Measurements from ENCODE around the gene RNGTT.
A peak's percentile ranks its signal among the peaks of the same experiment; 100 is the strongest.

RNGTT gene

DNA sequence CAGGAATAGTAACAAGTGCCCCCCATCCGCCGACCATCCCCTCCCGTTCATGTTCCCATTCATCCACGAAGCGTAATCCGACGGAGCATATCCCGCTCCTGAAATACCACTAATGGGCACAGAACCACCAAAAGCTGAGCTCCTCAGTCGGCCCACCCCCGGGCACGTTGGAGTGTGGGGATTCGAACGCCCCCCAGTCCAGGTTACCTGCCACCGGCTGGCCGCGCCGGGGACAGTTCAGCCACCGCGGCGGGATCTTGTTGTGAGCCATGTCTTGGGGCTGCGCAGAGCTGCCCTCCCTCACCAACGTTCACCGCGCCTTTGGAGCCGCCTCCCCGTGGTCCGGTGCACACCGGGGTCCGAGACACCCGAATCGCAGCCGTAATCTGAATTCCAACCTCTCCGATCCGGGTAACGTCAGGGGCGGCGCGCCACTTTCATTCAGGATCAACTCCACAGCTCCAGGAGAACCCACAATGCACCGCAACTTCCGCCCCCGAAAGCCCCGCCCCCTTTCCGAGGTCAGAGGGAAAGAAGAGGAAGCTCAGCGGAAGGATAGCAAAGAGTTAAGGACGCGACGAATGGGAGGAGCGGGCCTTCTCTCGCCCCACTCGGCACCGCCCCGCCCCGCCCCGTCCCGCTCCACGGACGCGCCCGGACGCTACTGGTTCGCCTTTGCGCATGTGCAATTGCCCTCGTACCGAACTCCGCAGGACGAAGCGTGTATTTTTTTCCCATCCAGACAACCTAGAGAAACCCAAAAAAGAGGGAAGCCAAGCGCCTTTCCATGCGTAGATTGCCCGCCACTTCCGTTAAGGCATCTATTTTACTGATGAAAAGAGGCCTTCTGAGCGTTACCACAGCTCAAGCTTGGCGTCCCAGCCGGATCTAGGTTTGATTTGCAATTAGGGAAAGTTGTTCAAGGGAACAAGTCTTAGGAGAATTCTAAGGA lies at the start of gene RNGTT:
Gene RNGTT, minus strand, starts transcription at position 480 of the 952 bp plus-strand sequence. Its CDS starts 209 bp downstream, at position 271.
- H3K4me3 ChIP-seq (ENCODE audit: low read depth, low read length) = peak within 1 kb of the TSS; percentile 98
- TF ChIP-seq, protein P1, sequence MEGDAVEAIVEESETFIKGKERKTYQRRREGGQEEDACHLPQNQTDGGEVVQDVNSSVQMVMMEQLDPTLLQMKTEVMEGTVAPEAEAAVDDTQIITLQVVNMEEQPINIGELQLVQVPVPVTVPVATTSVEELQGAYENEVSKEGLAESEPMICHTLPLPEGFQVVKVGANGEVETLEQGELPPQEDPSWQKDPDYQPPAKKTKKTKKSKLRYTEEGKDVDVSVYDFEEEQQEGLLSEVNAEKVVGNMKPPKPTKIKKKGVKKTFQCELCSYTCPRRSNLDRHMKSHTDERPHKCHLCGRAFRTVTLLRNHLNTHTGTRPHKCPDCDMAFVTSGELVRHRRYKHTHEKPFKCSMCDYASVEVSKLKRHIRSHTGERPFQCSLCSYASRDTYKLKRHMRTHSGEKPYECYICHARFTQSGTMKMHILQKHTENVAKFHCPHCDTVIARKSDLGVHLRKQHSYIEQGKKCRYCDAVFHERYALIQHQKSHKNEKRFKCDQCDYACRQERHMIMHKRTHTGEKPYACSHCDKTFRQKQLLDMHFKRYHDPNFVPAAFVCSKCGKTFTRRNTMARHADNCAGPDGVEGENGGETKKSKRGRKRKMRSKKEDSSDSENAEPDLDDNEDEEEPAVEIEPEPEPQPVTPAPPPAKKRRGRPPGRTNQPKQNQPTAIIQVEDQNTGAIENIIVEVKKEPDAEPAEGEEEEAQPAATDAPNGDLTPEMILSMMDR (conservative IDR thresholded peaks at IDR 0.05; ENCODE audit: low read depth, low read length) = peak; percentile 2
- DNase-seq (ENCODE audit: low read depth) = peak; percentile 98

DNA sequence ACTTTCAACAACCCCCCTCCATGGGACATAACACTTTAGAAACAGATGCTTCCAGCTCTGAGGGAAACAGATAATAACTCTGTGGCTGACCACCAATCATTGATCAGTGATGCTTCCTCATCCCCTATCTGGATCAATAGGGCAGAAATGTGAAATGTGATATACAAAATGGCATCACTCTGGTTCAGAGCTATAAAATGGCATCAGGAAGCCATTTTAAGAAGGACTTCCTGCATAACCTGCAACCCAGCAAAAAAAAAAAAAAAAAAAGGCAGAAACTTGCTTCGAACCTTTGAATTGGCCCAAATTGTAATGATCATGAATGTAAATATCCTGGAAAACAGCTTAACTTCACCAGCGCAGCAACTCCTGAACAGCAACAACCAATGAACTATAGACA lies 48.0 kb upstream of the RNGTT start:
- DNase-seq (ENCODE audit: low read depth) = no peak
- TF ChIP-seq, protein P1 (conservative IDR thresholded peaks at IDR 0.05; ENCODE audit: low read depth, low read length) = no peak
- no peak overlapping the region for H3K4me3 ChIP-seq (ENCODE audit: low read depth, low read length)

DNA sequence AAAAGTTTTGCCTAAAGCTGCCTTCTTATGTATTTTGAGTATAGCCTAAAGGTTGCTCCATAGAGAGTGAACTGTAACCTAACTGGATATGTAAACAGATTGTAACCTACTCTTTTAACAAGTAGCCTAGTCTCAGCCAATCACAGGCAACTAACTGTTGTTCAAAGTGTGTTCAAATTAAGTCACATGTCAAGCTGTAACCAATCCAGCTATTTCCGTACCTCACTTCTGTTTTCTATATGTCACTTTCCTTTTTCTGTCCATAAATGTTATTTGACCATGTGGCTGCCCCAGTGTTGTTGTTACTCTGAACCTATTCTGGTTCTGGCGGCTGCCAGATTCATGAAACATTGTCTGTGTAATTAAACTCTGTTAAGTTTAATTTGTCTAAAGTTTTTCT lies 47.4 kb upstream of the RNGTT start:
- DNase-seq (ENCODE audit: low read depth) = no peak
- TF ChIP-seq, protein P1 (conservative IDR thresholded peaks at IDR 0.05; ENCODE audit: low read depth, low read length) = no peak
- H3K4me3 ChIP-seq (ENCODE audit: low read depth, low read length) = no peak overlapping the region

DNA sequence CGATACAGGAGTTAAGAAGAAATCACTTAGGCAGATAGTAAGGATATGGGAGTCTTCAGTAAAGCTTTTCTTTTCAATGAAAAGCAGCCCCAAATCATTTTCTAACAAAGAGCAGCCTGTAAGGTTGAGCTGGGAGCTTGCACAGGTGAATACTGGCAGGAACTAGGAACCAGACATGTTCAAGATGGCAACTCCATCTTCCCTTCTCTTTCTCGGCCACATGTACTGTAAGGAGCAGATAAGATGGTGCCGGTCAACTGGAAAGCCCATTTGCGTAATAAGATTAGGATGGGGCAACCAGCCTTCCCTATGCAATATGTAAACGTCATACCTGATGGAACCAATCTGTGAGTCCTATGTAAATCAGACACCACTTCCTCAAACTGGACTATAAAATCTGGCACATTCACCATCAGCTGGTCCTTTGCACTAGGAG lies 46.2 kb upstream of the RNGTT start:
- no peak for DNase-seq (ENCODE audit: low read depth)
- TF ChIP-seq, protein P1 (conservative IDR thresholded peaks at IDR 0.05; ENCODE audit: low read depth, low read length) = no peak
- H3K4me3 ChIP-seq (ENCODE audit: low read depth, low read length) = no peak overlapping the region

DNA sequence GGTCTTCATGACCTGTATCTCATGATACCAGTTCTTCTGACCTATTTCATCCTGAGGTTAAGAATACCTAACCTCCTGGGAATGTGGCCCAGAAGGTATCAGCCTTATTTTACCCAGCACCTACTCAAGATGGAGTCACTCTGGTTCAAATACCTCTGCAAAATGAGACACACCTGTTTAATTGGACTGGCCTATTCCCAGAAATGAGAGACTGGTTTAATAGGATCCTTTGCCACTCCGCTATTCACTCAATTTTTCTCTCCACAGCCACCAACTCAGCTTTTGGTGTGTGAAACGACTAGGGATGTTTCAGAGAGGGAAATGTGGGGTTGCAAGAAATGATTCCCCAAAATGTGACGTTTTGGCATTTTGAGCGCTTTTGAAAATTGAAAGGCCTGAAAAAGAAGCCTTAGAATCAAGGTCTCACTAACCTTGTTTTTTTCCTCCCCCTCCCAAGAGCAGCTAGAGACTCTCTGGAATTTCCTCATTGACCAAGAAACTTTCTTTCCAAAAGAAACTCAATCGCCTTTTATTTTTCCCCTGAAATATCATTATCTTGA lies 45.5 kb upstream of the RNGTT start:
- no peak overlapping the region for H3K4me3 ChIP-seq (ENCODE audit: low read depth, low read length)
- no peak for DNase-seq (ENCODE audit: low read depth)
- TF ChIP-seq, protein P1 (conservative IDR thresholded peaks at IDR 0.05; ENCODE audit: low read depth, low read length) = no peak

DNA sequence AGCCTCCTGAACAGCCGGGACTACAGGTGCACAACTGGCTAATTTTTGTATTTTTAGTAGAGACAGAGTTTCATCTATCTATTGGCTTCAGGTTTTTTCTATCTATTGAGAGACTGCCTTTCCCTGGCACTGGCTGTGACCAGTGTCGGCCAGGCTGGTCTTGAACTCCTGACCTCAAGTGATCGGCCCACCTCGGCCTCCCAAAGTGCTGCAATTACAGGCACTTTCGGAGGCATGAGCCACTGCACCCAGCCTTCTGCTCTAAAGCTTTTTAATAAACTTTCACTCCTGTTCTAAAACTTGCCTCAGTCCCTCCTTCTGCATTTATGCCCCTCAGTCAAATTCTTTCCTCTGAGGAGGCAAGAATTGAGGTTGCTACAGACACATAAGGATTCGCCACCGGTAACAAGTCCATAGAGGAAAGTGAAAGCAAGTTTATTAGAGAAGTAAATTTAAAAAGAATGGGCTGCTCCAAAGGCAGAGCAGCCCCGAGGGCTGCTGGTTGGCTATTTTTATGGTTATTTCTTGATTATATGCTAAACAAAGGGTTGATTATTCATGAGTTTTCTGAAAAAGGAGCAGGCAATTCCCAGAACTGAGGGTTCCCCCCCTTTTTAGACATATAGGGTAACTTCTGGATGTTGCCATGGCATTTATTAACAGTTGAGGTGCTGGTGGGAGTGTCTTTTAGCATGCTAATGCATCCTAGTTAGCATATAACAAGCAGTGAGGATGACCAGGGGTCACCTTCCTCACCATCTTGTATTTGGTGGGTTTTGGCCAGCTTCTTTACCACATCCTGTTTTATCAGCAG lies 44.8 kb upstream of the RNGTT start:
- no peak overlapping the region for H3K4me3 ChIP-seq (ENCODE audit: low read depth, low read length)
- TF ChIP-seq, protein P1 (conservative IDR thresholded peaks at IDR 0.05; ENCODE audit: low read depth, low read length) = no peak
- DNase-seq (ENCODE audit: low read depth) = no peak
